ENCODE results near the gene GPD2.

DNA sequence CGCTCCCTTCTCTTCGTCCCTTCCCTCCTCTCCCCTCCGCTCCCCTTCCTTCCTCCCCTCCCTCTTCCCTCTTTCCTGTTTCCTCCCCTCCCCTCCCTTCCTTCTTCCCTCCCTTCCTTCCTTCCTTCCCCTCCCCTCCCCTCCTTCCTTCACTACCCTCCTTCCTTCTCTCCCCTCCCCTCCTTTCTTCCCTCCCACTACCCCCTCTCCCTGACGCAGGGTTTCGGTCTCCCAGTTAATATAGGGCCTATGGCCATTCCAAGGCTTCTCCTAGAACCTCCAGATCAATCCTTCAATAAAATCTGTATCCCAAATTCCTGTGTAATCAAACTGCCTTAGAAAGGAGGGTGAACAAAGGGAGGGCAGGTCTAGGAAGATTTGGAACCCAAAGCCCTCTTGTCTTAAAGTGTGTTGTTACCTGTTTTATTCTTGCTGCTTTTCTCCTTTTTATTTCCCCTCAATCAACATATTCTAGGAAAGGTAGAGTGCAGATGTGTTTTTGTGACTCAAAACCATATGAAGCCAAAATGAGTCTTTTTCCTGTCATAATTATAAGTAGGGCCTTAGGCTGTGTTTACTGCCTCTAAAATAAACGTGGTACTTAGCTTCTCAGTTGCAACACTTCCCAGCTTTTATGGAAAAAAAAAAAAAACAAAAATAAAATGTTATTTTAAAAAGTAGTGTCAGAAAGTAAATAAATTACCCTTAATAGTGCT, 53.7 kb downstream of the GPD2 start:
- TF ChIP-seq GABPA (IDR thresholded peaks at IDR 0.05; ENCODE audit: low read depth), result no peak
- no peak for TF ChIP-seq SPI1 (IDR thresholded peaks at IDR 0.05; ENCODE audit: borderline replicate concordance, insufficient read depth, low read depth, low read length)
- TF ChIP-seq KDM1A (IDR thresholded peaks at IDR 0.05; ENCODE audit: borderline replicate concordance), result no peak
- TF ChIP-seq CTCF (IDR thresholded peaks at IDR 0.05 in 2 of 3, conservative IDR thresholded peaks at IDR 0.05 in 1 of 3; ENCODE audit: control insufficient read depth in 2 of 3, extremely low read depth in 1 of 3, insufficient read depth in 1 of 3, low read depth in 3 of 3, low read length in 3 of 3), result no peak
- TF ChIP-seq ATF3 (IDR thresholded peaks at IDR 0.05; ENCODE audit: borderline replicate concordance, extremely low read depth, low read depth, low read length), result no peak
- TF ChIP-seq FOS (IDR thresholded peaks at IDR 0.05; ENCODE audit: borderline replicate concordance, extremely low read depth, insufficient read length), result no peak
- TF ChIP-seq RCOR1 (conservative IDR thresholded peaks at IDR 0.05; ENCODE audit: low read depth, low read length), result no peak
- TF ChIP-seq BHLHE40 (IDR thresholded peaks at IDR 0.05; ENCODE audit: borderline replicate concordance in 1 of 2, low read depth in 2 of 2, low read length in 1 of 2), result no peak
- no peak for TF ChIP-seq EZH2 (IDR thresholded peaks at IDR 0.05; ENCODE audit: borderline replicate concordance, control insufficient read depth, low read depth, low read length)

Measured in GM12878 (cell line).